Panc1 (cell line): ENCODE results near the gene KIR3DL3.

Experiments
- CTCF ChIP-seq: fragments of 450-650 bp; IDR thresholded peaks from 2 replicates; pipeline ENCODE4 v1.5.1; 2017; ENCODE audit warnings: mild to moderate bottlenecking
- POLR2AphosphoS5 ChIP-seq: IDR thresholded peaks from 2 replicates; pipeline ENCODE4 v1.6.1; 2012; ENCODE audit warnings: mild to moderate bottlenecking, low read depth, low read length, moderate library complexity
- REST ChIP-seq, 2 experiments: IDR thresholded peaks; 2 replicates each; pipeline ENCODE4 v1.6.1; 2011 to 2012; ENCODE audit warnings: low read depth in 2 of 2, control low read depth in 1 of 2, low read length in 1 of 2, mild to moderate bottlenecking in 1 of 2, moderate library complexity in 1 of 2; ENCODE audit not compliant: insufficient read depth in 1 of 2
- TCF7L2 ChIP-seq: IDR thresholded peaks from 2 replicates; pipeline ENCODE4 v1.6.1; 2011; ENCODE audit warnings: mild to moderate bottlenecking, low read depth, low read length, inconsistent platforms

- TF ChIP-seq CTCF (no peak), TCF7L2 (no peak), POLR2AphosphoS5 (no peak), REST (IDR thresholded peaks at IDR 0.05; ENCODE audit: insufficient read depth in 1 of 2, low read depth in 2 of 2, low read length in 1 of 2) (no peak)
These were observed 16.3 kb upstream of the KIR3DL3 start for GRCh38 chr19:54707962-54708361.
